ENCODE results near the gene SSBP3.

The SSBP3 gene

GRCh38 chr1:54305906-54306514 is 100.2 kb downstream of the SSBP3 start:
- DNase-seq (ENCODE audit: low spot score) = no peak

- DNase-seq (ENCODE audit: low spot score) = peak; percentile 33
Measured at GRCh38 chr1:54304518-54304917, 101.7 kb downstream of the SSBP3 start.

- DNase-seq (ENCODE audit: low spot score) = no peak
Measured at GRCh38 chr1:54302951-54303843, 103.0 kb downstream of the SSBP3 start.

GRCh38 chr1:54302549-54302948 is 103.6 kb downstream of the SSBP3 start:
- DNase-seq (ENCODE audit: low spot score) = no peak

GRCh38 chr1:54301497-54301896 is 104.7 kb downstream of the SSBP3 start:
- no peak for DNase-seq (ENCODE audit: low spot score)

GRCh38 chr1:54300401-54300800 is 105.8 kb downstream of the SSBP3 start:
- peak; percentile 52 for DNase-seq (ENCODE audit: low spot score)

GRCh38 chr1:54299037-54299436 is 107.2 kb downstream of the SSBP3 start:
- no peak for DNase-seq (ENCODE audit: low spot score)

GRCh38 chr1:54298284-54299033 is 107.7 kb downstream of the SSBP3 start:
- DNase-seq (ENCODE audit: low spot score) = no peak

- no peak for DNase-seq (ENCODE audit: low spot score)
Measured at GRCh38 chr1:54297596-54298283, 108.5 kb downstream of the SSBP3 start.

- DNase-seq (ENCODE audit: low spot score) = no peak
Measured at GRCh38 chr1:54296666-54297065, 109.5 kb downstream of the SSBP3 start.

GRCh38 chr1:54294887-54295286 is 111.3 kb downstream of the SSBP3 start:
- no peak for DNase-seq (ENCODE audit: low spot score)

GRCh38 chr1:54292002-54292911 is 113.9 kb downstream of the SSBP3 start:
- no peak for DNase-seq (ENCODE audit: low spot score)

GRCh38 chr1:54291276-54292001 is 114.8 kb downstream of the SSBP3 start:
- no peak for DNase-seq (ENCODE audit: low spot score)

- peak; percentile 67 for DNase-seq (ENCODE audit: low spot score)
Measured at GRCh38 chr1:54290506-54291184, 115.5 kb downstream of the SSBP3 start.

- DNase-seq (ENCODE audit: low spot score) = no peak
Measured at GRCh38 chr1:54289712-54290233, 116.4 kb downstream of the SSBP3 start.

- DNase-seq (ENCODE audit: low spot score) = no peak
Measured at GRCh38 chr1:54287801-54288211, 118.4 kb downstream of the SSBP3 start.

- DNase-seq (ENCODE audit: low spot score) = no peak
Measured at GRCh38 chr1:54287176-54287650, 119.0 kb downstream of the SSBP3 start.

- DNase-seq (ENCODE audit: low spot score) = no peak
Measured at GRCh38 chr1:54285815-54286345, 120.3 kb downstream of the SSBP3 start.

Measured in cerebellar cortex (tissue), 1 donor.